OCI-M1 (cell line): ENCODE measurements around the gene TBX5.

ENCODE experiments used
- DNase-seq: peaks from one replicate; lab custom pipeline; 2025; lab: John Stamatoyannopoulos, UW

The TBX5 gene

GRCh38 chr12:114405519-114406271 lies at the start of gene TBX5:
Gene TBX5 (minus strand): TSS chr12:114406144. CDS start chr12:114403898, 2,246 bp downstream.
- DNase-seq = no peak

GRCh38 chr12:114451657-114452056 lies 45.7 kb upstream of the TBX5 start:
- no peak for DNase-seq

GRCh38 chr12:114450515-114451300 lies 44.8 kb upstream of the TBX5 start:
- no peak for DNase-seq

- DNase-seq = no peak
Measured at GRCh38 chr12:114450019-114450418, 44.1 kb upstream of the TBX5 start.

GRCh38 chr12:114448618-114448933 lies 42.6 kb upstream of the TBX5 start:
- no peak for DNase-seq

GRCh38 chr12:114447799-114448617 lies 42.1 kb upstream of the TBX5 start:
- DNase-seq = no peak

- DNase-seq = no peak
Measured at GRCh38 chr12:114447274-114447716, 41.4 kb upstream of the TBX5 start.

- DNase-seq = no peak
Measured at GRCh38 chr12:114445401-114446323, 39.7 kb upstream of the TBX5 start.

GRCh38 chr12:114444422-114445279 lies 38.7 kb upstream of the TBX5 start:
- DNase-seq = no peak

GRCh38 chr12:114443607-114444421 lies 37.9 kb upstream of the TBX5 start:
- DNase-seq = no peak

GRCh38 chr12:114442578-114442977 lies 36.6 kb upstream of the TBX5 start:
- no peak for DNase-seq

- no peak for DNase-seq
Measured at GRCh38 chr12:114441545-114441944, 35.6 kb upstream of the TBX5 start.

GRCh38 chr12:114441039-114441383 lies 35.1 kb upstream of the TBX5 start:
- no peak for DNase-seq

GRCh38 chr12:114440270-114441038 lies 34.5 kb upstream of the TBX5 start:
- DNase-seq = no peak

GRCh38 chr12:114439817-114440216 lies 33.9 kb upstream of the TBX5 start:
- DNase-seq = no peak

- DNase-seq = no peak
Measured at GRCh38 chr12:114439261-114439683, 33.3 kb upstream of the TBX5 start.

- no peak for DNase-seq
Measured at GRCh38 chr12:114438635-114439256, 32.8 kb upstream of the TBX5 start.

- DNase-seq = no peak
Measured at GRCh38 chr12:114434341-114434740, 28.4 kb upstream of the TBX5 start.
